Right atrium auricular region (tissue), 2 donors: Measurements from ENCODE around the gene PPM1H. TPM values are rescaled to one million over a fixed set of nuclear protein-coding genes. Genes with fewer than 3 reads are reported as not detected.

Source experiments
- DNase-seq: peaks from one replicate; pipeline ENCODE4 v3.0.0-alpha.2; 2019; ENCODE audit warnings: low spot score
- H3K27ac ChIP-seq, 2 donors: fragments of 200-600 bp; sonication (generic); 1 replicate in 1 of 2; 2 replicates in 1 of 2; pipeline ENCODE4 v1.5.1; 2016 to 2019
- H3K27me3 ChIP-seq, 2 donors: fragments of 200-600 bp; sonication (generic); one replicate each; pipeline versions ENCODE4 v1.5.1 to v1.6.0; 2017 to 2019
- H3K36me3 ChIP-seq: fragments of 200-600 bp; sonication (generic); one replicate; pipeline ENCODE4 v1.5.1; 2016
- H3K4me1 ChIP-seq, 2 donors: fragments of 200-600 bp; sonication (generic); one replicate each; pipeline versions ENCODE4 v1.5.1 to v1.6.0; 2017 to 2019
- H3K4me3 ChIP-seq, 2 donors: fragments of 200-600 bp; sonication (generic); 1 replicate in 1 of 2; 2 replicates in 1 of 2; pipeline ENCODE4 v1.5.1; 2017 to 2019; ENCODE audit warnings: mild to moderate bottlenecking in 1 of 2, moderate library complexity in 1 of 2
- H3K9me3 ChIP-seq, 2 donors: fragments of 200-600 bp; sonication (generic); one replicate each; pipeline ENCODE4 v1.5.1; 2019
- CTCF ChIP-seq, 2 donors: fragments of 200-600 bp; sonication (generic); IDR thresholded peaks; one replicate each; pipeline ENCODE4 v1.5.1; 2019; ENCODE audit warnings: antibody characterized with exemption in 2 of 2
- total RNA-seq, 2 donors: library from RNA; depleted of rRNA; stranded (reverse); fragments of >200 nt; gene quantifications; one replicate each; pipeline ENCODE4 v1.1.0, GENCODE V29; 2016

The PPM1H gene
- total RNA-seq, 2 donors from 2014 or later, result 3.1 to 5.0 TPM

- Histone ChIP-seq H3K27ac (no peak overlapping the region), H3K4me1 (peaks cover 0 to 12% of the 10 kb centered on the region in 2 donors), H3K36me3 (no peaks in the 10 kb centered on the region), H3K27me3 (no peaks in the 10 kb centered on the region), H3K9me3 (no peaks in the 10 kb centered on the region), H3K4me3 (no peak overlapping the region)
- no peak for DNase-seq
- no peak for TF ChIP-seq CTCF (IDR thresholded peaks at IDR 0.05)
Observed at GRCh38 chr12:62900686-62901272, 34.2 kb downstream of the PPM1H start.

DNA sequence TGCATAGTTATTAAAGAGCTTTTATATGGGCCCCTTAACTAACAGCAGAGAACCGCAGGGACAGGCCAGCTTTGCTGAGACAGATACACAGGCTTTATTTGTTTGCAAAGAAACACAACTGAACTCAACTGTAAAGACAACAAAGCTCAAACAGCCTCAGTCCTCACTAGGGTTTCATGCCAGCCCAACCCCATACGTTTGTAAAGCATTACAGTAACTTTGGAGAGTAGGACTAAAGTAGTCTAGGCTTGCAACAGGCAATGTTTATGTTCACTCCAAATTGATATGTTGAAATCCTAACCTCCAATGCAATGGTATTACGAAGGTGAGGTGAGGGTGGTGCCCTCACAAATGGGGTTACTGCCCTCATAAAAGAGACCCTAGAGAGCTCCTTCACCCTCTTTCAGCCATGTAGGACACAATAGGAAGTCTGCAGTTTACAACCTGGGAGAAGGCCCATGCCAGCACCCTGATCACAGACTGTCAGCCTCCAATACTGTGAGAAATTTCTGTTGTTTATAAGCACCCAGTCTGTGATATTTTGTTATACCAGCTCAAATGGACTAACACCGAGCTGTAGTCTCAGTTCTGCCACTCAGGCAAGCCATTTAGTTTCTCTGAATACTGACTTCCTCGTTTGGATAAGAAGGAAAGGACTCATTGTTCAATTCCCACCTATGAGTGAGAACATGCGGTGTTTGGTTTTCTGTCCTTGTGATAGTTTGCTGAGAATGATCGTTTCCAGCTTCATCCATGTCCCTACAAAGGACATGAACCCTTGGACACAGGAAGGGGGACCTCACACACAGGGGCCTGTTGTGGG is 35.2 kb downstream of the PPM1H start:
- H3K27ac ChIP-seq, result no peak overlapping the region
- no peaks in the 10 kb centered on the region for H3K36me3 ChIP-seq
- H3K27me3 ChIP-seq, result no peaks in the 10 kb centered on the region
- no peak for DNase-seq
- peaks cover 0 to 12% of the 10 kb centered on the region in 2 donors for H3K4me1 ChIP-seq
- no peak overlapping the region for H3K4me3 ChIP-seq
- H3K9me3 ChIP-seq, result no peaks in the 10 kb centered on the region
- TF ChIP-seq CTCF (IDR thresholded peaks at IDR 0.05), result no peak

- no peaks in the 10 kb centered on the region for H3K36me3 ChIP-seq
- no peak for TF ChIP-seq CTCF (IDR thresholded peaks at IDR 0.05)
- no peaks in the 10 kb centered on the region for H3K9me3 ChIP-seq
- no peaks in the 10 kb centered on the region for H3K27me3 ChIP-seq
- no peak for DNase-seq
- no peak overlapping the region for H3K27ac ChIP-seq
- peaks cover 0 to 12% of the 10 kb centered on the region in 2 donors for H3K4me1 ChIP-seq
- H3K4me3 ChIP-seq, result no peak overlapping the region
Observed at GRCh38 chr12:62898526-62898925, 36.4 kb downstream of the PPM1H start.

DNA sequence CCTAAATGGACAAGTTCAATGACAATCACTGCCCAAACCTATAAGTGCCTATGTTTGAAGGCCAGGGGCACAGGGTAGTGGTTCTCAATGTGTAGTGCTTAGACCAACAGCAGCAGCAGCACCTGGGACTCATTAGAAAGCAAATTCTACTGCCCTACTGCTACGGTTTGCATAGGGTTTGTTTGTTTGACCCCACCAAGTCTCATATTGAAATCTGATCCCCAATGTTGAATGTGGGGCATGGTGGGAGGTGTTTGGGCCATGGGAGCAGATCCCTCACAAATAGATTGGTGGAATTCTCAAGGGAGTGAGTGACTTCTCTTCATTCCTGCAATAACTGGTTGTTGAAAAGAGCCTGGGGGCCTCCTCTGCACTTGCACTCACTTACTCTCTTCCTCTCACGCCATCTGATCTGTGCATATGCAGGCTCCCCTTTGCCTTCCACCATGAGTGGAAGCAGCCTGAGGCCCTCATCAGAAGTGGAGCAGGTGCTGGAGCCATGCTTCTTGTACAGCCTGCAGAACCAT is 39.5 kb downstream of the PPM1H start:
- no peaks in the 10 kb centered on the region for H3K4me1 ChIP-seq
- no peak for DNase-seq
- H3K4me3 ChIP-seq, result no peak overlapping the region
- no peaks in the 10 kb centered on the region for H3K27me3 ChIP-seq
- TF ChIP-seq CTCF (IDR thresholded peaks at IDR 0.05), result no peak
- H3K27ac ChIP-seq, result no peak overlapping the region
- no peaks in the 10 kb centered on the region for H3K36me3 ChIP-seq
- no peaks in the 10 kb centered on the region for H3K9me3 ChIP-seq

GRCh38 chr12:62893276-62893675 is 41.7 kb downstream of the PPM1H start:
- DNase-seq, result no peak
- Histone ChIP-seq H3K27me3 (no peaks in the 10 kb centered on the region), H3K9me3 (no peaks in the 10 kb centered on the region), H3K4me1 (no peaks in the 10 kb centered on the region), H3K27ac (no peak overlapping the region), H3K4me3 (no peak overlapping the region), H3K36me3 (no peaks in the 10 kb centered on the region)
- TF ChIP-seq CTCF (IDR thresholded peaks at IDR 0.05), result no peak
